ENCODE data around the gene UROS.

GRCh38 chr10:125849448-125849847, 26.4 kb upstream of the UROS start:
- TF ChIP-seq CTCF (IDR thresholded peaks at IDR 0.05; ENCODE audit: borderline replicate concordance, extremely low read depth, low read length, poor library complexity, severe bottlenecking) (no peak), EZH2 (IDR thresholded peaks at IDR 0.05; ENCODE audit: borderline replicate concordance, low read depth, low read length, severe bottlenecking) (no peak)
